HG02884 (cell line): ENCODE results near the gene ELP1.
"Not testable (repeated sequence)": the region's sequence is repeated elsewhere in the genome, so short reads cannot be mapped to it uniquely, and the experiment has no call there.

Experiments used
- ATAC-seq: cut with Tn5 transposase; IDR thresholded peaks from one replicate; pipeline ENCODE4 v1.9.1; 2021; ENCODE audit warnings: mild to moderate bottlenecking, moderate library complexity; ENCODE audit not compliant: unreplicated experiment

The ELP1 gene

GRCh38 chr9:108928386-108928785 is 5.5 kb downstream of the ELP1 start:
- no peak for ATAC-seq

- ATAC-seq: no peak
Measured at GRCh38 chr9:108924466-108924865, 9.5 kb downstream of the ELP1 start.

GRCh38 chr9:108921200-108921599 is 12.7 kb downstream of the ELP1 start:
- no peak for ATAC-seq

- not testable (repeated sequence) for ATAC-seq
Measured at GRCh38 chr9:108920401-108920800, 13.5 kb downstream of the ELP1 start.

- ATAC-seq: no peak
Measured at GRCh38 chr9:108919517-108919916, 14.4 kb downstream of the ELP1 start.

GRCh38 chr9:108913391-108913790 is 20.5 kb downstream of the ELP1 start:
- ATAC-seq: no peak

GRCh38 chr9:108911820-108912219 is 22.1 kb downstream of the ELP1 start:
- no peak for ATAC-seq

- no peak for ATAC-seq
Measured at GRCh38 chr9:108910914-108911313, 23.0 kb downstream of the ELP1 start.

- no peak for ATAC-seq
Measured at GRCh38 chr9:108910402-108910801, 23.5 kb downstream of the ELP1 start.

GRCh38 chr9:108905494-108905893 is 28.4 kb downstream of the ELP1 start:
- ATAC-seq: no peak

GRCh38 chr9:108904161-108904560 is 29.8 kb downstream of the ELP1 start:
- ATAC-seq: no peak

- no peak for ATAC-seq
Measured at GRCh38 chr9:108903420-108904103, 30.4 kb downstream of the ELP1 start.

- ATAC-seq: no peak
Measured at GRCh38 chr9:108900176-108900575, 33.7 kb downstream of the ELP1 start.

- ATAC-seq: not testable (repeated sequence)
Measured at GRCh38 chr9:108899023-108899695, 34.8 kb downstream of the ELP1 start.

- ATAC-seq: no peak
Measured at GRCh38 chr9:108897324-108898096, 36.4 kb downstream of the ELP1 start.

- no peak for ATAC-seq
Measured at GRCh38 chr9:108894225-108894997, 39.5 kb downstream of the ELP1 start.

- ATAC-seq: no peak
Measured at GRCh38 chr9:108889649-108890067, 44.3 kb downstream of the ELP1 start.

GRCh38 chr9:108886594-108887271 is 47.2 kb downstream of the ELP1 start:
- not testable (repeated sequence) for ATAC-seq

- ATAC-seq: peak; percentile 99
Measured at GRCh38 chr9:108885643-108886348, 48.1 kb downstream of the ELP1 start.

- ATAC-seq: no peak
Measured at GRCh38 chr9:108884701-108885100, 49.2 kb downstream of the ELP1 start.
